Heart left ventricle (tissue), 13 donors: ENCODE measurements around the gene TOLLIP.

Experiments used
- CTCF ChIP-seq, 12 donors: fragments of 200-600 bp; sonication (generic) in 4 of 12; IDR thresholded peaks; one replicate each; pipeline versions ENCODE4 v1.5.0 to v1.8.0; 2018 to 2022; ENCODE audit warnings: antibody characterized with exemption in 12 of 12, mild to moderate bottlenecking in 5 of 12
- POLR2A ChIP-seq, 2 donors: fragments of 450-650 bp; IDR thresholded peaks; one replicate each; pipeline ENCODE4 v1.6.1; 2017; ENCODE audit warnings: antibody characterized with exemption in 2 of 2, mild to moderate bottlenecking in 2 of 2, moderate library complexity in 2 of 2
- donor health status: ischemic (EF 13 %, LVEDD 7.1; RV severe dilation, severe dysfunction).
- donor health status: DM: no; HTN: yes; CAD: no.
- donor health status: DM: no; HTN: no; CAD: no.
- donor health status: ischemic (EF 25% LVEDD 6.9; RV normal size, moderate dysfunction).
- donor health status: ischemic (EF 25% LVEDD 5.7; RV mildly dilated, moderate dysfunction).
- donor health status: ischemic (EF 35%, LVEDD 5.7; RV mildly dilated, moderate dysfunction).
- donor health status: nonischemic (EF 11% LVEDD 7.7; RV severe dilation, severe dysfunction).
- donor health status: DM: yes; HTN: yes; CAD: no.
- donor health status: PGD.
- donor health status: ischemic (EF 29% LVEDD 5.4; RV normal size, mild dysfunction).
- donor health status: nonischemic (EF 23%, LVEDD 6.1; RV moderate dilation, normal function).

- no peak for TF ChIP-seq POLR2A (IDR thresholded peaks at IDR 0.05)
- no peak for TF ChIP-seq CTCF (IDR thresholded peaks at IDR 0.05)
These were observed 54.7 kb downstream of the TOLLIP start for GRCh38 chr11:1254733-1255132.
